Head of caudate nucleus (tissue), 42 donors: ENCODE data around the gene MBNL1.
A peak's percentile ranks its signal among the peaks of the same experiment; 100 is the strongest.

Experiments
- DNase-seq, 42 donors: peaks; one replicate each; pipeline versions ENCODE4 v3.0.0 to v3.0.0-alpha.2; 2020 to 2021; ENCODE audit warnings: mixed read lengths in 7 of 42
- intact Hi-C: fragments of 100-400 bp; cut with DNase I; formaldehyde crosslinking; loops from one replicate; pipeline ENCODE4 v1.15.0; 2022

MBNL1 gene

GRCh38 chr3:152269056-152269830 lies 514 bp downstream of the MBNL1 start:
- intact Hi-C loops: loop anchor here (10.0 kb wide), 1 partner anchor 186 kb away; no protein-coding TSS in a partner anchor
- peak in 33 of 42 donors; percentile 1 to 84 (median 67) for DNase-seq

DNA sequence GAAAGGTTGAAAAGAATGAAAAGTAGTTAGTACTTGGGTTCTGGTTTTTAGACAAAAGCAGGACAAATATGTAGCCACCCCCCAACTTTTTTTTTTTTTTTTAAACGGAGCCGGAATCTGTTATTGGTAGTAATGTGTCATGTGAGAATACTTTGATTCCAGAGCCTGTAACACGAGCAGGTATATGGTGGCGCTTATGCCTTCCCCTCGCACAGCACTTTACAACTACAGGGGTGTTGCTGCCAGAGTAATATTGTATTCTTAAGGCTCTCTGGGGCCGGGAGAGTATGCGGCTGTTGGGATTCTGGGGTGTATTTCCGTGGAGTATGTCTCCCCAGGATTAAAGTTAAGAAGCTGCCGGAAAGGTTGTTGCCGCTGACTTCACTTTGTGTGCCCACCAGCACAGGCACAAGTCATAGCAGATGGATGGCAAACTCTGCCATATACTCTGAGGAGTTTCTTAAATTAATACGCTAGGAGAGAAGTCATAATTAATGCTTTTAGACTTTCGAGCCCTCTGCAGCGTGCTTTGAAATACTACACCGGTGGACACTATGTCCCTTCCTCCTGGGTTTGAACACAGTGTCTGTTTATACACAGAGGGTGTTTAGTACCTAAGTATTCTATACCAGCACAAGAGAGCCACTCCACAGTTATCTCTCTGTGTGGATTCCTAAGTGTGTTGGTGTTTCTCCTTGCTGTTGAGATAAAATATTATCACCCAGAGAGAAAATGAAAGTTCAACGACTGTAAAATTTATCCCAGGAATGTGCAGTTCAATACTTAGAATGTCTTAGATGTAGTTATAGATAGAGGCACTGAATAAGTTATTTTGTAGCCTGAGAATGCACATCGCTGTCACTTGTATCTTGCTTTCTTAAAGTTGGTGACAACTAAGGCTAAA lies 1.4 kb downstream of the MBNL1 start:
- DNase-seq: peak in 33 of 42 donors; percentile 6 to 70 (median 40)
- intact Hi-C loops: loop anchor here (10.0 kb wide), 1 partner anchor 185 kb away; no protein-coding TSS in a partner anchor

GRCh38 chr3:152270937-152271336 lies 2.2 kb downstream of the MBNL1 start:
- no peak for DNase-seq
- intact Hi-C loops: no loop called here

GRCh38 chr3:152271501-152272236 lies 2.9 kb downstream of the MBNL1 start:
- no peak for DNase-seq
- intact Hi-C loops: no loop called here

GRCh38 chr3:152272771-152273242 lies 4.1 kb downstream of the MBNL1 start:
- intact Hi-C loops: no loop called here
- DNase-seq: no peak

DNA sequence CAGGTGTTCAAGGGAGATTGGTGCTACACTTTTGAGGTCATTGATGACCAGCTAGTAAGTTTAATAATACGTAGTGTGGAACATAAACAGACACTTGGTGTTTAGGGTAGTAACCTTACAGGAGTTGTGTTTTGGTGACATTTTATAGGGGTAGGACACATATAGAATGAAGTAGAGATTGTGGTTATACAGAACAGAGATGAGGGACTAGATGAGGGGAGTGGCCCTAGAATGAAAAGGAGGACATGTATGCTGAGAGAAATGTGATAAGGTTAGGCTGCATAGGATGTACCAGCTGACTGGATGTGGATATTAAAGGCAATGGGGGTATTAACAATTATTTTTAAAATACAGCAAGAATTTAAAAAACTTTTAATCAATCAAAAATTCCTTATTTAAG lies 8.0 kb downstream of the MBNL1 start:
- intact Hi-C loops: no loop called here
- DNase-seq: no peak

DNA sequence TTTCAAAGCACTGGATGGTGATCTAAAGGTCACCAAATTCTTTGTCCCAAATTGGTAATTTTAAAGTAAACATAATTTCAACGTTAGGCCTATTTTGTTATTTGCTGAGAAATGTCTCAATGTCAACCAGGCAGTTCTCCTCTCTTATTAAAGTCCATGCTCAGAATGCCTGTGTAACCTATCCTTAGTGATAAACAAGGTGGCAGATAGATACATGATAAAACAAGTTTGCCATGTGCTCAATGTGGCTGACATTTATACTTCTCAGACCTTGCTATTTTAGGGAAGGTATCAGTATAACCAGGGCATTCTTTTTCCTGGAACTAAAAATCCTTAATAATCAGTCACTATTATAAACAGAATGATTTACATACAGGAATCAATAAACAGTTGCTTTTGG lies 8.5 kb downstream of the MBNL1 start:
- no peak for DNase-seq
- intact Hi-C loops: no loop called here

- intact Hi-C loops: no loop called here
- DNase-seq: no peak
Observed at GRCh38 chr3:152278756-152279427, 10.2 kb downstream of the MBNL1 start.

DNA sequence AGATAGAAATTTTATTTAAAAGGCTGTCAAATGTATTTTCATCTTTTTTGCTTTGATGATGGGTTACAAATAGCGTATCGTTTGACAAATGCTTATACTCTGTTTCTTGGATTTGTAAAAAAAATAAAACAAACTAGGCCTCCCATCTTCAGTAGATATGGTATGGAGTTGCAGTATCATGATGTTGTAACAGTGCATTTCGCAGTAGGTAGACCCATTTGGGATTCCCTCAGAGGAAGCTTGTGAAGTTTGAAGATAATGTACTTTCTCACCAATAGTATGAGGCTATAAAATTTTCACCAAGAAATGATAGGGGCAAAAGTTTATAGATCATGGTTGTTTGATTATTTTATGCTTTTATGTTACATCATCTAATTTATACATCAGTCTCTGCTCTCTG lies 10.8 kb downstream of the MBNL1 start:
- DNase-seq: no peak
- intact Hi-C loops: no loop called here

DNA sequence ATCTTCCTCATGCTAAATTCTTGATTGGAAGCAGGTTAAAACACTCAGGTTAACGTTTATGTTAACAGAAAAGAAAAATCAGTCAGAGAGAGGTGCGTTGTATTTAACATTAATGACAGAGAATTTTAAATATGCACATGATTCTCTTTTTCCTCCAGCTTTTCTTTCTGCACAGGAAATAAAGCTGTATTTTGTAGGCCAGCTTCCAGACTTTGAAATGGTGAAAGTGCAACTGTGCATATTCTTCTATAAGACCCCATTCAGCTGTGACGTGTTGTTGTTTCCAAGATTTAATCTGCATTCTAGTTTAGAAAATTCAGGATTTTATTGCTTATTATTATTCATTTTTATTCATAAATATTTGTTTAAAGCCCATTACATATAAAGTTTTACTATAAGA lies 11.8 kb downstream of the MBNL1 start:
- no peak for DNase-seq
- intact Hi-C loops: no loop called here

- intact Hi-C loops: no loop called here
- DNase-seq: no peak
Observed at GRCh38 chr3:152281133-152281713, 12.5 kb downstream of the MBNL1 start.

DNA sequence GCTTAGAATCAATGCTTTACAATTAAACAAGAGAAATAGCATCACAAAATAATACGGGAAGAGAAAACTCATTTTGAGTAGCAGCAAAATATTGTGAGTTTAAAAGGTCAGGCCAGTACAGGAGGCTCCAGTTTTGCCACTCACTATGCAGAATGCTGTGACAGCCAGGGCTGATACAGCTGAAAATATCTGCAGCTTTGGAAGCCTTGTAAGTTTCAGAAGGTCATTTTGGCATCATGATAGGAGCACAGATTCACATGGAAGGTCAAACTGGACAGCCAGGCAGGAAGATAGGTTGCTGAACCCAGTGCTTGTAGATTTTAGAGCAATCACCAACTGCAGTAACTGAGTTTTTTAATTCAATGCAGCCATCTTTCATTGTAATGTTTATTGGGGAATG lies 14.1 kb downstream of the MBNL1 start:
- intact Hi-C loops: no loop called here
- no peak for DNase-seq

- intact Hi-C loops: no loop called here
- DNase-seq: no peak
Observed at GRCh38 chr3:152283492-152284381, 15.0 kb downstream of the MBNL1 start.

DNA sequence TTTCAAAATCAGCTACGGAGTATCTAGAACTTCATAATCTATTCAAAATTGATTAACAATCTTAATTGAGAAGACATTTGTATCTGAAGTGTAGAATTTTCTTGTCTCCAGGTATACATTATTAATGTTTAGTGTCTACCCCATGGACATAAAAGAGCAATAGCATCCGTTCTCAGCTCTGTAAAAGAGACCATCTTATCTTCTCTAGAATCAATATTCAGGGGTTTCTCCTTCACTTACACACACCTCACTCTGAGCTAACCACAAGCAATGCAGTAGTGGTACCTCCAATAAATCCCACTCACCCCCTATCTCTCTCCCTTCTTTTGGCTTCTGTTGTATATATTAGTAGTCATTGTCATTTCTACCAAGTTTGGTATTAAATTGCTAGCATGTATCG lies 16.2 kb downstream of the MBNL1 start:
- intact Hi-C loops: no loop called here
- no peak for DNase-seq

- DNase-seq: no peak
- intact Hi-C loops: no loop called here
Observed at GRCh38 chr3:152285509-152285908, 16.8 kb downstream of the MBNL1 start.

GRCh38 chr3:152287898-152288576 lies 19.3 kb downstream of the MBNL1 start:
- intact Hi-C loops: no loop called here
- no peak for DNase-seq

GRCh38 chr3:152288681-152289080 lies 20.0 kb downstream of the MBNL1 start:
- intact Hi-C loops: no loop called here
- DNase-seq: no peak
